Epithelial cell of esophagus (primary cell): ENCODE results near the gene ITGB1.
"Not testable (repeated sequence)": the region's sequence is repeated elsewhere in the genome, so short reads cannot be mapped to it uniquely, and the experiment has no call there.

ENCODE experiments used
- DNase-seq: peaks from one replicate; pipeline ENCODE4 v3.0.0; 2010; ENCODE audit warnings: low read depth
- H3K4me3 ChIP-seq: 2 replicates; pipeline ENCODE4 v1.5.1; 2011; ENCODE audit warnings: mild to moderate bottlenecking, low read length, control low read depth
- TF ChIP-seq, protein P1 (sequence below): IDR thresholded peaks from 2 replicates; pipeline ENCODE4 v1.5.1; 2011; ENCODE audit warnings: low read depth, mild to moderate bottlenecking, low read length, control low read depth, inconsistent platforms; ENCODE audit not compliant: insufficient read depth; ENCODE audit errors: missing control alignments

The ITGB1 gene

DNA sequence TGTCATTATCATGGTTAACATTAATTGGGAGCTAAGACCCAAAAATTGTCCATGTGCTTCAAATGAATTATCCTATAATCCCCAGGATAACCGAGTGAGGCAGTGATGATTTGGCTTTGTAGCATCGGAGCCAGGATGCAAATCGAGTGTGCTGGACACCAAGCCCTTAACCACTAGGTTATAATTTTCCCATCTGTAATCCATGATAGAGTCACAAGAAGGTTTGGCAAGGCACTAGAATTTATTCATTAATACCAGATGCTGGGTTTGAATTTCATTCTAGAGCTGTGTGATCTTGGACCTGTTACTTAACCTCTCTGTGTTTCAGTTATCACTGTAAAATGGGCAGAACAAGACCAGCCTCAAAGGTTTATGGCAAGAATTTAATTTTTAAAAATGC is 21.0 kb upstream of the ITGB1 start:
- H3K4me3 ChIP-seq = no peak overlapping the region
- TF ChIP-seq, protein P1, sequence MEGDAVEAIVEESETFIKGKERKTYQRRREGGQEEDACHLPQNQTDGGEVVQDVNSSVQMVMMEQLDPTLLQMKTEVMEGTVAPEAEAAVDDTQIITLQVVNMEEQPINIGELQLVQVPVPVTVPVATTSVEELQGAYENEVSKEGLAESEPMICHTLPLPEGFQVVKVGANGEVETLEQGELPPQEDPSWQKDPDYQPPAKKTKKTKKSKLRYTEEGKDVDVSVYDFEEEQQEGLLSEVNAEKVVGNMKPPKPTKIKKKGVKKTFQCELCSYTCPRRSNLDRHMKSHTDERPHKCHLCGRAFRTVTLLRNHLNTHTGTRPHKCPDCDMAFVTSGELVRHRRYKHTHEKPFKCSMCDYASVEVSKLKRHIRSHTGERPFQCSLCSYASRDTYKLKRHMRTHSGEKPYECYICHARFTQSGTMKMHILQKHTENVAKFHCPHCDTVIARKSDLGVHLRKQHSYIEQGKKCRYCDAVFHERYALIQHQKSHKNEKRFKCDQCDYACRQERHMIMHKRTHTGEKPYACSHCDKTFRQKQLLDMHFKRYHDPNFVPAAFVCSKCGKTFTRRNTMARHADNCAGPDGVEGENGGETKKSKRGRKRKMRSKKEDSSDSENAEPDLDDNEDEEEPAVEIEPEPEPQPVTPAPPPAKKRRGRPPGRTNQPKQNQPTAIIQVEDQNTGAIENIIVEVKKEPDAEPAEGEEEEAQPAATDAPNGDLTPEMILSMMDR = no peak
- no peak for DNase-seq

DNA sequence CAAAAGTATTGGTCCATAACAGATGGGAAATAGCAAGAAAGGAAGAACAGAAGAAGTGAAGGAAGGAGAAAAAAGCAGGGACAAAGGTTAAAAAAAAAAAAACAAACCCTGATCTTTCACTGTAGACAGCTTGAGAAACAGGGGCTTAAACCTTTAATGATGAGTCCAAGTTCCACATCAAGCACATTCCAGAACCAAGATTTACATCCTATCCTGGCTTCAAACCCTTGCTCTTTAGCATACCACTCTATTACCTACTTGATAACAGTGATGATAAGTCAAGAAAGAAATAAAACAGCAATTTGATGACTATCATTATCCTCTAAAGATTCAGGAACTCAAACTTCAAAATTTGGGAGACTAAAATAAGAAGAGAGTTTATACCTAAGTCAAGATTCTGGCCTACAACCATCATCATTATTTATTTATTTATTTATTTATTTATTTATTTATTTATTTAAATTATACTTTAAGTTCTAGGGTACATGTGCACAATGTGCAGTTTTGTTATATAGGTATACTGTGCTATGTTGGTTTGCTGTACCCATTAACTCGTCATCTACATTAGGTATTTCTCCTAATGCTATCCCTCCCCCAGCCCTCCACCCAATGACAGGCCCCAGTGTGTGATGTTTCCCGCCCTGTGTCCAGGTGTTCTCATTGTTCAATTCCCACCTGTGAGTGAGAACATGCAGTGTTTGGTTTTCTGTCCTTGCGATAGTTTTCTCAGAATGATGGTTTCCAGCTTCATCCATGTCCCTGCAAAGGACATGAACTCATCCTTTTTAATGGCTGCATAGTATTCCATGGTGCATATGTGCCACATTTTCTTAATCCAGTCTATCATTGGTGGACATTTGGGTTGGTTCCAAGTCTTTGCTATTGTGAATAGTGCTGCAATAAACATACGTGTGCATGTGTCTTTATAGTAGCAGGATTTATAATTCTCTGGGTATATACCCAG is 20.1 kb upstream of the ITGB1 start:
- DNase-seq, H3K4me3 ChIP-seq: not testable (repeated sequence)

DNA sequence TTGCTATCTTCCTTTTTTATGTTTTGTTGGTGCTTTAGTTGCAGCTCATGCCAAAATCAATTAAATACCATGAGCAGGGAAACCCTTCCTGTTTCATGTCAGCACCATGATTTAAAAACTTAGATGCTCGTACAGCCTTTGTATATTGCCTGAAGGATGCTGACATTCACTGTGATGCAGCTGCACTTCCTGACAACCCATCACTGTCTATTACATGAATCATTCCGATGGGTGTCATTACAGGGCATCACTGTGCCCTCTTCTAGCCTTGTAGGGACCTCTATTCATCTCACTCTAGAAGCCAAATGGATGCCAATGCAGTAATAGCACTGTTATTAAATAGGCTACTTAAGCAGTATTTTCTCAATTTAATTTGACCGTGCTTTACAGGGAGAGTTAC is 18.3 kb upstream of the ITGB1 start:
- peak; percentile 71 for DNase-seq
- TF ChIP-seq, protein P1 = no peak
- H3K4me3 ChIP-seq = no peak overlapping the region

DNA sequence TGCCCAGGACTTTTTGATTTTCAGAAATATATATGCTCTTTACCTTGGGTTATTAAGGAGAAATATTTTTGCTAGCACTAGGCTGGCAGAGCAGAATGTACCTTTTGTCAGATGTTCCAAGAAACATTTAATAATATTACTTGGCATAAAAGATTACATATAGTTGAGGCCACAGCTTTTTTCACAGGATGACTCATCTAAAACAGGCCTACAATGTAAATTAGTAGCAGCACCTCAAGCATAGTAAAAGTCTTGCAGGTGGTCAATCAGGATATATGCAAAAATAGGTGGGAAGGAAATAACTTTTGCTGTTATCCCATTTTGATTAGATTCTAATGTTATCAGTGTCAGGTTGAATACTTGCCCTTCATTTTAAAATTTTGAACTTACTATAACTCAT is 14.9 kb upstream of the ITGB1 start:
- peak; percentile 56 for DNase-seq
- TF ChIP-seq, protein P1 = no peak
- H3K4me3 ChIP-seq = no peak overlapping the region

DNA sequence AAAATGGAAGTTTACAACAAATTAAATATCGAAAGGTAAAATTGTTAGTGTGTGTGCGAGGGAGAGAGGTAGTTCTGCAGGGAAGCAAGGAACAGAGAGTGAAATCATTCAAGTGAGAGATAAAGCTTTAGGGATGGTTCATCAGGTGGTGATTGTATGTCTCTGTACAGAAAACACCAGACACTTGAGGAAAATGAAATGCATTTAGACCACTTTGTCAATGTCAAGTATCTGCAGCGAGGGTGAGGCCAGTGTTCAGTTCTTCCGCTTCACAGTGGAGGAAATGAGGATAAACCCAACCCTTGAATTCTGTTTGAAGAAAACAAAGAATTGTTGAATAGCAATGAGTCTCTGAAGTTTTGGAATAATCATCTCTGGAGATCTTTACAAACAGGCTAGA is 14.4 kb upstream of the ITGB1 start:
- TF ChIP-seq, protein P1 = no peak
- DNase-seq = no peak
- H3K4me3 ChIP-seq = no peak overlapping the region

DNA sequence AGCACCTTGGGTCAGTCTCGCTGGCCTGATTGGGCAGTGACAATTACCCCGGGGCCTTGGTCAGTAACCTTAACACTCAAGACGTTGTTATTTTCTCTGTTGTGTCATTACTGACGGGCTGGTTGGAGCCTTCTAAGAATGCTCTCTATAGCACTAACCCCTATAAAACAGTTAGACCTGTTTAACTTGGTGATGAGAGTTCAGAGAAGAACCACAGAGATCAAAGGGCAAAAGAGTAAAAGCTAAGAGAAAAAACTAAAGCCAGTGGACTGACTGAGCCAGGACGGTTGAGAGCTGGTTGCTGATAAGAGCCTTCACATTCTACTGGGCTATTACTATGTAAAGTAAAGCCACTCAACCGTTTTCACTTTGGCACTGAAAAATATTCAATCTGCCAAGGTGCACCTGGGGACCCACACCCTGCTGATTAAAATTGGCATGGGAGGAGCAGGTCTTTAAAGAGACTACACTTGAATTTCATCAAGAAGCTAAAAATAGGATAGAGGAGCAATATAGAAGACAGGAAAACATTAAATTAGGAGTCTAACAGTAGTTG is 13.6 kb upstream of the ITGB1 start:
- no peak for DNase-seq
- TF ChIP-seq, protein P1 = no peak
- H3K4me3 ChIP-seq = no peak overlapping the region

DNA sequence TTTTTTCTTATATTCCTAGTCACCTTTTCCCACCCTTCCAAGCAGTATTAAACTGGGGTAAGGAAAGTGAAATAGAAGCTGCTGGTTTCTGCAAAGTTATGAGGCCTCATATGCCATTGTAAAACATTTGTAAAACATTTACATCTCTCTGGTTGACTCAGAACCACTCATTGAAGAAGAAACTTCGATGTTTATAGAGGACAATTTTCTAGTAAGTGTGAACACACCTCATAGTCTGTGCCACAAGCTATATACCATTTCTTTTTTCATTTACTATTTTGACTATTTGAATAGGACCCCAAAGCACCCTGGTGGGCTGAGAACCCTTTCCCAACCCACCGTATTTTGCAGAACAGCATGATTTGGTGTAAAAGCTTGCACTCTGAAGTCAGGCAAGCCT is 12.9 kb upstream of the ITGB1 start:
- DNase-seq = no peak
- TF ChIP-seq, protein P1 = no peak
- no peak overlapping the region for H3K4me3 ChIP-seq
